Measurements from ENCODE around the gene HSPG2.

HSPG2 gene

DNA sequence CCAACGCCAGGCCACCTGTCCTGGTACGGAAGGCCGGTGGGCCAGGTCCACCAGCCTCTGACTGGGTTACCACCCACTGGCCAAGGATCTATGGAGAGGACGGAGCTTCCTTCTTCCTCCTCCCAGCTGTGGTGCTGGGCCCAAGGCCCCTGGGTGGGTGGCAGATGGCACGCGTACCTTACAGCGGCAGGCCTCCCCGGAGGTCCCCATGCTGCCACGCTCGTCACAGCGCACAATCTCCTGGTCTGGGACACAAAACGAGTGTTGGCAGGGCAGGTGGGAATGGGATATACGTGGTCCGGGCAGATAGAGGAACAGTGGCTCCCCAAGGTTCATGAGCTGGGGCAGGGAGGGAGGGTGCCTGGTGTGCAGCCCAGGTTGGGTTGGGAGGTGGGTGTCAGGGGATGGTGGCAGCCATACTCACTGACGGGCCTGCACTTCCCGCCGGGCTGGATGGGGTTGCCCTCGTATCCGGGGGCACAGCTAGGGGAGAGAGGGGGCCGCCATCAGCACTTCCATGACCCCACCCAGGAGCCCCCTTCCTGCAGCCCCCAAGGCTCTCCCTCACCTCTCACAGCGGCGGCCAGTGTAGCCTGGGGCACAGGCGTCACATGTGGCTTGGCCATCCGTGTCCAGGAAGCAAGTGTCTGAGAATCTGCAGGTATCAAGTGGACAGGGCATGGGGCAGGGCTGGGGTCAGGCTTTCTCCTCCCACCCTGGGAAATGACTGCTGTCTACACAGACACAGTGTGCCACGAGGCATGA is 58.9 kb downstream of the HSPG2 start:
- no peak for DNase-seq

DNA sequence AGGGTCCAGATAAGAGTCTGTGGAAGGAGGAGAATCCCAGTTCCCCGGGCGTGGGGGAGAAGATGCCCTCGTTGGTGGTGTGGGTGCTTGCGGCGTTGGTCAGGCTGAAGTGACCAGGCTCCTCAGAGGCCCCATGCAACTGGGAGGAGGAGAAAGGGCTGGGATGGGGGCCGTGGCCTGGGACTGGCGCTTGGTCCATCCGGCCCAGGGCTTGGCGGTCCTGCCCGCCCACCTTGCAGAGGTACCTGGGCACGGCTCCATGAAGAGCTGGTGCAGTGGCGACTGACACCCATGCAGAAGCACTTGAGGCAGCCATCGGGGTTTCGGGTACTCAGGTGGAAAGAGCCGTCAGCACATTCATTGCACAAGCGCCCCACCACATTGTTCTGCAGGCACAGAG is 60.8 kb downstream of the HSPG2 start:
- DNase-seq, result no peak

DNA sequence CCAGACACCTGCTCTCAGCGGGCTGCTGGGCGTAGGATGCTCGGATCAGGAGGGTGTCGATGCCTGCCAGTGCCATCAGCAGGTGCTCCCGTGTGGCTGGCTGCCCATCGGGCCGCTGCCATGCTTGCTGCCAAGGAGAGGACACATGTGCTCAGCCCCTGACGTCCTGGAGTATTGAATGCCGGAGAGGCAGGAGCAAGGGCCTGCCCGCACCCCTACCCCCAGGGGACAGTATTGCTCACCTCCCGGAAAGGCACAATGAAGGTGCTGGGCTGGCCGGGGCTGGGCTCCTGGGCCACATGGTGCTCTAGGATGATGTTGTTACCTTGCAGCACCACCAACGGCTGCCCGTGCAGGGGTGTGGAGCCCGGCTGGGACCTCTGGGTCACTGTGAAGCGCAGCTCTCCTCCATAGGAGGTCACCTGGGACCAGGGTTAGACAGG is 61.5 kb downstream of the HSPG2 start:
- DNase-seq, result no peak

DNA sequence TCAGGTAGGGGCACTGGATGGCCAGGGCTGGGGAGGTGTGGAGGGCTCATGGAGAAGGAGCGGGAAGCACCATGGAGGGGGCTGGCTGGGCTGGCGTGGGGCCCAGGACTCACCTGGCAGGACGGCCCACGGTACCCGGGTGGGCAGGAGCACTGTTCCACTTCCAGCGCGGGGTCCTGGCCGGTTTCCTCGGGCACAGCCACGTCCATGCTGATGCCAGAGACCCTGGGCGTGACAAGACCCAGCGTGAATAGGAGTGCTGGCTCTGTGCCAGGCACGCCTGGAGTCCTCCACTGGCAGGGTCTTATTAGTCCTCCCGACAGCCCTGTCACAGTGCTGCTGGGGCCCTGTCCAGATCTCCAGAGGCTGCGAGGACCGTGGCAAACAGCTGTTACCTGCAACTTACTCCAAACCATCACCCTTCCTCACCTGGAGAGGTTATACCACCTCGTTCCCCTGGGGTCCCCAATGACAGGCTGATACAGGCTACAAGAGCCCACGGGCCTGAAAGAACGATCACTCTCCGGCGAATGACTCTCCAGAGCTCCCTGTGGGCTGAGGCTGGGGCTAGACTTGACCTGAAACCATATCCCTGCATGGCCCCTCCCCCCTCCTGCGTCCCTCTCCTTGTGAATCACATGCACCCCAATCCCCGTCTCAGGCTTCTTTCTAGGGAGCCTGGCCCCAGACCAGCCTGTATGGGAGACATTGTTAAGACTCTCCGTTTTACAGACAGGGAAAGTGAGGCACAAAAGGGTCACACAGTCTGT is 62.1 kb downstream of the HSPG2 start:
- DNase-seq, result no peak

DNA sequence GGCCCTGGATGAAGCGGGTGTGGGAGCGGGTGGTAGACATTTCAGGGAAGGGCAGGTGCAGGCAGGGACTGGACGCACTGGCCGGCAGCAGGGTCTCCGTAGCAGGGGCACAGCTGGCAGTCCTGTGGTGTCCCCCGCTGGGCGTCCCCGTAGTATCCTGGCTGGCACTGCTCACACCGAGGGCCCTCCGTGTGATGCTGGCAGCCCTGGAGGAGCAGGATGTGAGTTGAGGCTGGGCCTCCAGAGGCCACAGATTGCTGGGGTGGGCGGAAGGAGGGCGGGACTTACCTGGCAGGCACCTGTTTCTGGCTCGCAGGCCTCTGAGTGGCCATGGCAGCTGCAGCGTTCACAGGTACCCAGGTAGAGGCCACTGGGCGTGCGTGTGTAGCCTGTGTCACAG is 62.8 kb downstream of the HSPG2 start:
- DNase-seq, result no peak

DNA sequence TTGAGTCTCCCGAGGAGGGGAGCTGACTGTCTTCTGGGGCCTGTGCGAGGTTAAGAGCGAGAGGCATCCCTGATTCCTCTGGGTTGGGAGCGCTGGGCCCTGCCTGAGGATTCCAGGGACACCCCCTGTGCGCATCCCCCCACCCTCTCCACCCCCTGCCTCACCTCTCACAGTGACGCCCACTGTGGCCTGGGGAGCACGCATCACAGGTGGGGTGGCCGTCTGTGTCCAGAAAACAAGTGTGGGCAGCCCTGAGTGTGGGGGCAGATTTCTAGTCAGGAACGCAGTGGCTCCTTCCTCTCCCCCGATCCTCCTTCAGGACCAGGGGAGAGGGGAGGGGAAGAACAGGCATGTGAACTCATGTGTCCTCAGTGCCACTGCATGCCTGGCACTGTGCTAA is 63.3 kb downstream of the HSPG2 start:
- no peak for DNase-seq

DNA sequence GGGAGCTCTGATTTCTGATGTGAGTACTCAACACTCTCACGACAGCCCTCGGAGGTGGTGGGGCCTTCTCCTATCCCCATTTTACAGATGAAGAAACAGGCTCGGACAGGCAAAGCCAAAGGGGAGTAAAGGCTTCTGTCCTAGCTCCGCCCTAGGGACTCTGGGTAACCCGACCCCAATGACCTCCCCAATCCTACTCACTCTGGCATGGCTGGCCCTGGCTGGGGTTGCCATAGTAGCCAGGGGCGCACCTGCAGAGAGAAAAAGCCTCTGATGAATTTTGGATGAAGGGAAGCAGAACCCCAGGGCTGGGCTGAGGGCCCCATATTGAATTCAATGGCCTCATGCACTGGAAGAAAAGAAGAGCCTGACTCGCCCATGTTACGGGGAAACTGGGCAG is 63.9 kb downstream of the HSPG2 start:
- DNase-seq, result no peak

DNA sequence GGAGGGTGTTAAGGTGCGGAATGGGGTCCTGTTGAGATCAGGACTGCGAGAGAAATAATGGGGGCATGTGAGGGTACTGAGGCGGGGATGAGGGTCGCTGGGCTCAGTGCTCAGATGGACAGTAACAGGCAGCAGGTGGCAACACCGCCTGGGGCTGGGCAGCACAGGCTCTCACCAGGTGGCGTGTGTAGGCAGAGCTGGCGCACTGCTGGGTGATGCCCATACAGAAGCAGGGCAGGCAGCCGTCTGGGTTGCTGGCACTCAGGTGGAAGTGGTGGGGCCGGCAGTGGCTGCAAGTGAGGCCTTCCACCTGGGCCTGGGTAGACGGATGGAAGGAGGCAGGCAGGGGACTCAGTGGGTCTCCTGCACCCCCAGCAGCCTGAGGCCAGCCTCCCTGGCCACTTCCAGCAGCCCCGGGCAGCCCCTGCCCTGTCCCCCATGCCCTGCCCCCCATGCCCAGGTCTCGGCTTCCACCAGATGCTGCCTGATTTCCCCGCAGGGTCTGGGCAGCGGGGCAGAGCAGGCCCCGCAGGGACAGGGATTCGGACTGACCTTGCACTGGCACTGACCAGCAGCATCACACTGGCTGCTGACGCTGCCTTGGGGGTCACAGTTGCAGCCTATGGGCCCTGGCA is 64.5 kb downstream of the HSPG2 start:
- DNase-seq, result no peak

DNA sequence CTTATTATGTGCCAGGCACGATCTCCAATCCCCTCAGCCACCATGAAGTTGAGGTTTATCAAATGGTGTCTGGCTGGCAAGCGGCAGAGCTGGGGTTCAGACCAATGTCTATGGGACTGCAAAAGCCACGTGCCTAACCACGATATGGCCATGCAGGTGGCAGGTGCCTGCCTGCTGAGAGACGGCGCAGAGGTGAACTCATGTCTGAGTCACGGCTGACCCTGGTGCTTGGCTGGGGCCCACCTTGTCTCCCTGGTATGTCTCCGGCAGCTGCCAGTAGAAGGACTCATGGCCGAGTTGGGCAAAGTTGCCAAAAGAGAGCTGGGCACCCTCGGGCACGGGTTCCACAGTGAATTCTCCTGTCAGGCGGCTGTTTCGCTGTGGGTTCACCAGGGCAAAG is 65.2 kb downstream of the HSPG2 start:
- no peak for DNase-seq

DNA sequence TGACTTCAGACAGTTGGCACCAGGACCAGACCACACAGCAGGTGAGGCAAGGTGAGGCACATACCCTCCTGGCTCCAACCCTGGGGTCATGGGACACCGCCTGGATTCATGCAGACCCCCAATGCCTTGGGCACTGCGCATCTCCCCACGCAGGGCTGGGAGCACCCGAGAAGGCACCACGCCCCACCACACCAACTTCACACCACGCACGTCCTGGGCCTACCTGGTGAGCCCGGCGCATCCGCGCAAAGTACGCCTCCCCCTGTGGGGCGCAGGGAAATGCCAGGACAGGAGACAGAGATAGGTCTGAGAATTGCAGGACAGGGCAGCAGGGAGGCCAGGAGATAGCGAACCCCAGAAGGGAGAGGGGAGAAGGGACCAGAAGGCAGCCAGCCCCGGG is 66.5 kb downstream of the HSPG2 start:
- no peak for DNase-seq

DNA sequence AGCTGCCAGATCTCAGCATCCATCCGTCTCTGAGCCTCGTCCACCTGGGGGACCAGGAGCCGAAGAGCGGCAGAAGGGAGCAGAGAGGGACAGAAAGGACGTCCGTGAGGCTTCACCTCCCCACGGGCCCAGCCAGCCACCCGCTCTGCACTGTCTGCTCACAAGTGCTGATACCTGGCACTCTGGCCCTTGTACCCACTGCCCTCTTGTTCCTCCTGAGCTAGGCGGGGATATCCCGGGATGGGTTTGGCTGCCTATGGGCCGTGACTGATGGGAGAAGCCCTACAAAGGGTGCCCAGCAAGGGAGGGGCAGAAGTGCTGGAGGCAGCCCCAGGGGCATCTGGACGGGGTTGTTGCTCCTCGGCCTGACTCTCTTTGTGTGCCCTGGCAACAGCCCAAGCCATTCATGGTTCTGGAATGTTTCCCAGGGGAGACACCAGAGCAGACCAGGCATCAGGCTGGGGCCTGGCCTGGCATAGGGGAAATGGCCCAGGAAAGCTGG is 67.4 kb downstream of the HSPG2 start:
- DNase-seq, result no peak

DNA sequence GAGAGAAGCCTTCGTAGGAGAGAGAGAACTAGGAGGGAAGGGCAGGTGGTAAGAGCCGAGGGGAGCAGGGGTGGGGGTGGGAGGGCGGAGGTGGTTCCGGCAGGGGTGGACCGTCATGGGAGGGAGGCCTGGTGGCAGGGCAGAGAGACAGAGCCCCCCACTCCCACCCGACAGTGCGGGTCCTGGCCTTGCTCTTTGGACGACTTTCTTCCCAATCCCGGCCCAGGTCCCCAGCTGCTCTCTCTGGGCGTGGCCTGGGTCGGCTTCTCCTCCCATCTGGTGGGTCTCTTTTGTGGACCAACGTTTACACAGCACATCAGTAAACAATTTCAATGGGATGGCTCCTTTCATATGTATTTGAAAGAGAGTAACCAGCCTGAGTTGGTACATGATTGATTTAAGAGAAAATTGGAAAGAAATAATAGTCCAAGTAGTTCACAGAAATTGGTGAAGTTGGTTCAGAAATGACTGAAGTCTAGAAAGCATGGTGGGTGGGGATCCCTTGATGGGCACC is 68.1 kb downstream of the HSPG2 start:
- no peak for DNase-seq

DNA sequence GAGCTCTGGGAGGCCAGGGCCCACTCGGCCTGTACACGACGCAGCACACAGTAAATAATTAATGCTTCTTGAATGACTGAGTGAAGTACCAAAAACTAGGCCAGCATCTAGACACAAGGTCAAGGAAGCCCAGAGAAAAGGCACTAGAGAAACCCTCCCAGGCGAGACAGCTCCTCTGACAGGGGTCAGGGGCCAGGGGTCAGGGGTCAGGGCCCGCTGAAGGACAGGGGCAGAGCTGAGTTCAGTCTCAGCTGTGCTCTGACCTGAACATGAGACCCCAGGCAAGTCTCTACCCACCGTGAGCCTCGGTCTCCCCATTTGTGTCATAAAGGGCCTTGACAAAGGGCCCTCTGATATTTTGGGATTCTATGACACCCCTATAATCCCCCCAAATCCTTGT is 68.6 kb downstream of the HSPG2 start:
- no peak for DNase-seq

DNA sequence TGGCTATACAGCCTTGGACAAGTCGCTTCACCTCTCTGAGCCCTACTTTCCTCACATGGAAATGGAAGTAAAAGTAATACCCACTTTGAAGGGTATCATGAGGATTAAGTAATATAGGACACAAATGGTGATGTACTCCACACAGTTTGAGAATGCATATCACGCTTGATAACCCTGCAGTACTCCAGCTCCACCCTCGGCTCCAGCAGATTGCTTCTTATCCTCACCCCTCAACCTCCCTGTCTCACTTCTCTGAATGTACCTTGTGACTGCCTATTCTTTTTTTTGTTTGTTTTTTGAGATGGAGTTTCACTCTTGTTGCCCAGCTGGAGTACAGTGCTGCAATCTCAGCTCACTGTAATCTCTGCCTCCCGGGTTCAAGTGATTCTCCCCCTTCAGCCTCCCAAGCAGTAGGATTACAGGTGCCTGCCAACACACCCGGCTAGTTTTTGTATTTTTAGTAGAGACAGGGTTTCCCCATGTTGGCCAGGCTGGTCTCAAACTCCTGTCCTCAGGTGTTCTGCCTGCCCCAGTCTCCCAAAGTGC is 69.6 kb downstream of the HSPG2 start:
- DNase-seq, result no peak

DNA sequence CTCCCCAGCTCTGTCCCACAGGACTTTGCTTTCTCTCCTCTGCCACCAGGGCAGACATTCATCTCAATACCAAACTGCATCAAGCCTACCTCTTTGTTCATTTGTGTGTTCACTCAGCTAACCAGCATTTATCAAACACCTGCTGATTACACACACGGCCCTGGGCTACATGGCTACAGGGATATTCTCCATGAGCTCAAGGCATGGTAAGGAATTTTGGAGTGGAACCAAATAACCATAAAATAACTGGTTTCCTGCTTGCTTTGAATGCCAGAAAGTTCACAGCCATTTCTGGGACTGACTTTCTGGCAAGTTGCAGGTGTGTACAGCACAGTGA is 70.4 kb downstream of the HSPG2 start:
- no peak for DNase-seq

DNA sequence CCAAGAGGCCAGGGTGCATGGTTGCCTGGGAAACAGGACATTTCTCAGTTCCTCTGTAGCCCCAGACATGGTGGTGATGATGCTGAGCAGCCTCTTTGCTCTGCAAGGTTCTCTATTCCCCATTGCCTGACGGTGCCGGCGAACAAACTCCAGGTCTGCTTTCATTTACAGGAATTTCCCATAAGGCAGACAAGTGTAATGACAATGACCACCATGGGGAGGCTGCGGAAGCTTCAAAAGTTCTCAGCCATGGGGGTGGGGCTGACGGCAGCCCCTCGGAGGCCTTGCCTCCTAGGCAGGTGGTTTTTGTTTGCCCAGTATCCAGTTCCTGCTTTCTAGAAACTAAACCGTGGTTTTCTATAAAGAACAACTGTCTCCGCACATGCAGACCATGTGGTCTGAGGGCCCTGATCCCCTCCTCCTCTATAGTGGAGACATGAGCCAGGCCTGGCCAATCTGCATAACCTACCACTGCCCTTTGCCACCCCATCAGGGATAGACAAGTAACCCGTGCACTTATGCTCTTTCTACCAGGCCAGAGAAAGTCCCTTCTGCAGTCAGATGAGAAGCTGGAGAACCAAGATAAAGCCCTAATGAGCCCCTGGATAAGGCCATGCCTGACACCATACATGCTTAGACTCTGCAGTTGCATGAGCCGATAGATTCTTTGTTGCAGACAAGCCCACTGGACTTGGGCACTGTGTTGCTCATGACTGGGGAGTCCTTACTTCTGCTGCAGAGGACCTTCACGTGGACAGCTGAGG is 71.0 kb downstream of the HSPG2 start:
- no peak for DNase-seq

DNA sequence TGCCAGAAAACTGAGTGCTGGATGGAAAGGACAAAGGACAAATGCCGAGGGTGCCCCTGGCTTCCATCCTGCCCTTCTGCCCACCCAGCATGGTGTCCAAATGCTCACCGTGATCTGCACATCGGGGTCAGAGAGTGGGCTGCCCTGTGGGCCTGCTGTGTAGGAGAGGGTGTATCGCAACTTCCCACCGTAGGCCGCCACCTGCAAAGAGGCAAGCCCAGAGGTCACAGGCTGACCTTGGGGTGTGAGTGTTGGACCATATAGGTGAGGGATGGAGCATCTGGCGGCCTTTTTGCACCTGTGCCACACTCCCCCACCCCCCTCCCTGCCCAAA is 71.5 kb downstream of the HSPG2 start:
- no peak for DNase-seq

DNA sequence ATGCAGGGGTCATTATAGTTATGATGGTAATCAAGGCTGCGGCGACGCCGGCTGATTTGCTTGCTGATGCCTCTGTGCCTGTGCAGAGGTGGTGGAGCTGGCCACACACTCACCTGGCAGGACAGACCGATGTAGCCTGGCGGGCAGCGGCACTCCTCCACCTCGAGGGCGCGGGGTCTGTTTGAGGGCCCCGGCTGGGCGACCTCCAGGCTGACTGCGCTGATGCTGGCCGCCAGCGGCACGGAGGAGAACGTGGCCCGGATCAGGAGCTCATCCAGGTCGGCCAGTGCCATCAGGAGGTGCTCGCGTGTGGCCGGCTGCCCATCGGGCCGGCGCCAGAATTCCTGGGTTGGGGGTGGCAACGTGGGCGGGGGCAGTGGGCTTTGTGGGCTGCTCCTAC is 72.4 kb downstream of the HSPG2 start:
- DNase-seq, result no peak

DNA sequence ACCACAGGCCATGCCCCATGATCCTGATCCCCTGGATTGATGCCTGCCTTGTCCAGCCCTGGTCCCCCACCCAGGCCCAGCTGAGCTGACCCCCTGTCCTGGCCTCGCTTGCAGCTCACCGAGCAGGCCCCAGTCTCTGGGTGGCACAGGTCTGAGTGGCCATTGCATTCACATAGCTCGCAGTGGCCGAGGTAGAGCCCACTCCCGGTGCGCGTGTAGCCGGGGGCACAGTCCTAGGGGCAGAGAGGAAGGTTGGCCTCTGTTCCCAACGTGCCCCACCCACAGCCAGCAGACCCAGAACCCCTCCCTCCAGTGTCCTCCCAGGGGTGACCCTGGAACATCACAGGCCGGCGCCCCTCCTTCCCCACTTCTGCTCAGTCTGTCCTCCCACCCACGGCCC is 73.1 kb downstream of the HSPG2 start:
- DNase-seq, result no peak

DNA sequence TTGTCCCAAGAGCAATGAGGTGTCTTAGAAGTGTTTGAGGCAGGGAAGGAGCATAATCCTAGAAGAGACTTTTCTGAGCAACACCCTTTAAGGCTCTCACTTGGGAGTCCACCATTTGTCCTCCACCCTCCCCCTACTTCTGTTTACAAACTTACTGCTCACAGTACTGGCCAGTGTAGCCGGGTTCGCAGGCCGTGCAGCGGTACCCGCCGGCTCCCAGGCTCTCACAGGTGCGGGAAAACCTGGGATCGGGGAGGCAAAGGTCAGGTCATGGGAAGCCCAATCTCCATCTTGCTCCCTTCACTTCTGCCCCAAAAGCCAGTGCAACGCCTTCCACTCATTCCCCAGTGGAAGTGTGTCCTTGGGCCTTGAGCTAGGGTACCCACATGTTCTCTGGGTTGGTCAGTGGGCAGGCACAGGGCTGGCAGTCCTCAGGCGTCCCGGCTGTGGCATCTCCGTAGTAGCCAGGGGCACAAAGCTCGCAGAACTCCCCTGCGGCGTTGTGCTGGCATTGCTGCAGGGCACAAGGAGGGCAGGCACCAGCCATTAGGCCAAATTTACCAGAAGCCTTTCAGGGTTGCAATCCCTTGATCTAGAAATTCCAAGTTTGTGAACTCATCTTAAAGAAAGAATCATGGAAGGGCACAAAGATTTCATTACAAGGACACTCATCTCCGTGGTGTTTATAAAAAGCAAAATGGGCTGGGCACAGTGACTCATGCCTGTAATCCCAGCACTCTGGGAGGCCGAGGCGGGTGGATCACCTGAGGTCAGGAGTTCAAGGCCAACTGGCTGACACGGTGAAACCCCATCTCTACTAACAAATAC is 75.3 kb downstream of the HSPG2 start:
- DNase-seq, result no peak

DNA sequence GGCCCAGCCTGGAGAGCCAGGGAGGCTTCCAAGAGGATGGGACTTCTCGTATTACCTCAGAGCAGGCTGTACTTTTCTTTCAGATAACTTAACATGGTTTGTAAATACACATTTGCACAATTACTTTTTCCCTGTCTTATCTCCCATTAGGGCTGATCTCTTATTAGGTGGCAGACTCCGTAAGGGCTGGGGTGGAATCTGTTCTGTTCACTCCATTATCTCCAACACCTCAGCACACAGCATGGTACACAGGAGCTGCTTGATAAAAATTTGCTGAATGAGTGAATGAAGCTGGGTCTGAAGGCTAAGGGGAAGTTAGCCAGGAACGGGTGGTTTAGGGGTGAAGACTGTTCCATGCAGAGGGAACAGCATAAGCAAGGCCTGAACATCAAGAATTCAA is 76.1 kb downstream of the HSPG2 start:
- DNase-seq, result no peak

DNA sequence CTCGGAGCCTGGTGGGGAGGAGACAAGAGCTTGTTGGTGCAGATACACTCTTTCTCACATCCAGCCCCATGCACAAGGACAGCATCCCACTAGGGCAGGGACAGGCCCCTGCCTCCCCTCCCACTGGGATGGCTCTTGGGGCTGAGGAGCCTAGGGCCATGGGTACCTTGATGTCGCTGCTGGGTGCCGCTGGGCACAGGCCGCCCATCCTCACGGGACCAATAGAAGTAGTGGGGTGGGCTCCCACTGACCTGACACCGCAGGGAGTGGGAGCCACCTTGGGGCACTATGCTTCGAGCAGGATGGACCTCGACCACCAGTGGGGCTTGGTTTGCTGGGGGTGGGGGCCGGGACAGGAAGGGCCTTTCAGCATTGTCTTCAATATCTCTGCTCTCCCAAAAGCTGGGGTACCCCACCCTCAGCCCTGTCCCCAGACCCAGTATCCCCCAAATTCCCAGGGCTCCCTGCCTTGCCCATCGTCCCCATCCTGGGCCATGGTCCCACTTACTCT is 77.4 kb downstream of the HSPG2 start:
- DNase-seq, result no peak

Data from activated naive CD4-positive, alpha-beta T cell treated with anti-CD3 and anti-CD28 coated beads, Interleukin-2, amount 50 U/mL, for 16 hours (primary cell).